Measurements from ENCODE around the gene FLYWCH2.
"Not testable (repeated sequence)": the region's sequence is repeated elsewhere in the genome, so short reads cannot be mapped to it uniquely, and the experiment has no call there.

FLYWCH2 gene

GRCh38 chr16:2884041-2884451 lies 1.0 kb downstream of the FLYWCH2 start:
- DNase-seq, result no peak

DNA sequence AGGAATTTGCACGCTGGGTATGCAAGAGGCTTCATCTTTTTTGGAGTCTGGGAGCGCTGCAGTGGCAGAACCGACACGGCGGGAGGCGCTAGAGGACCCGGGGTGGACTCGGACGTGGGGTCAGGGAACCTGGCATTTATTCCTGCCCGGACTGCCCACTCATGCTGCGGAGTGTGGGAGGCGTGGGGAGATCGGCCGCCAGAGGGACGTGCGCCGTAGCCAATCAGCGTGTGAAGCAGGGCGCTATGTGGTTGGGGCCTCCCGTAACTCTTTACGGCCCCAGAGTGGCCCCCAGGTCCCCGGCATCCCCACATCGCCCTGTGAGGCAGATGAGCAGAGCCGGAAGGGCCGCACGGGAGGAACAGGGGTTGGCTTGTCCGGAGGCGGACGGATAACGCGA lies 11.2 kb downstream of the FLYWCH2 start:
- DNase-seq, result no peak

DNA sequence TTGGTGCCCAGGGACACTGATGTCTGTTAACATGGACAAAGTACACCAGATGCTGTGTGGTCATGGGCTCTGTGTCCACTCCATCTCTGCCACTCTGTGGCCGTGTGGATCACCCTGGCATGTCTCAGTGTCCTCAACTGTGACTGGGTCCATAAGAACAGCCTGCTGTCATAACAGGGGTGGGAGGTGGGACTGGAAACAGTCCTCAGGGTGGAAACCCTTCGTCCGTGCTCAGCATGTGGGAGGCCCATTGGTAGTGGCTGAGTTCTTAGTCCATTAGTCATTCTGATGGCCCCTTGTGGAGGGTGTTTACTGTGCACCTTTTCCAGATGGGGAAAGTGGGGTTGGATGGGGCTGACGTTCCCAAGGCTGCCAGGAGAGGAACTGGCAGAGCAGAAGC lies 12.8 kb downstream of the FLYWCH2 start:
- DNase-seq, result no peak

- no peak for DNase-seq
These were observed 13.5 kb downstream of the FLYWCH2 start for GRCh38 chr16:2896480-2897010.

DNA sequence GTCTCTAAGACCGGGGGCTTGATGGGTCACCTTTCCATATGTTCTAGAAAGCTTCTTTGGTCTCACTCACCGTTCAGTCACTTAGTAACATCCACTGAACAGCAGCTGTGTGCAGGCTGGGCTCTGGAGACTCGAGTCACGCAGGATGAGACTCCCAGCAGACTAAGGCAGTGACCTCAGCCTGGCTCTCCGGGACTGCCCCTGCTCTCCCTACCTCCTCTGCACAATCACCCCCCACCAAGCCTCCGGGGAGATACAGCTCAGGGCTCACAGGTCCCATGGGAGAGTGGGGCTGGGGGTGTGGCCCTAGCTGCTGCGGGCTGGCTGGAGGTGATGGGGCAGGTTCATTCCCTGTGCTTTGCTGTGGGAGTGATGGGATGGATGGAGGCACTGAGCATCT lies 14.1 kb downstream of the FLYWCH2 start:
- DNase-seq, result no peak

- no peak for DNase-seq
These were observed 16.0 kb downstream of the FLYWCH2 start for GRCh38 chr16:2898831-2899563.

DNA sequence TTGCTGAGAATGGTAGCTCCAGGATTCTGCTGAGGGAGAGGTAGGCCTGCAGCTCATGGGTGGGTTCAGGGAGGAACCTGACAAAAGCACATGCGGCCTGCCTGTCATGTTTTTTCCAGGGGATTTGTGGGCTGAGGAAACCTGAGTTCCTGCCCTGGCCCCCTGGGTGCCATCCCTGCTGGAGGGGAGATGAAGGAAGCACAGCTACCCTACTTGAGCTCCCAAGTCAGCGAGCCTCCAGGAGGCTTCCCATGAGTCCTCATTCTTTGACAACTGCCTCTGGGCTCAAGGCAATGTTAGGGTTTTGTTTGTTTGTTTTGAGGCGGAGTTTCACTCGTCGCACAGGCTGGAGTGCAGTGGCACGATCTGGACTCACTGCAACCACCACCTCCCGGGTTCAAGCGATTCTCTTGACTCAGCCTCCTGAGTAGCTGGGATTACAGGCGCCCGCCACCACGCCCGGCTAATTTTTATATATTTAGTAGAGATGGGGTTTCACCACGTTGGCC lies 16.6 kb downstream of the FLYWCH2 start:
- no peak for DNase-seq

DNA sequence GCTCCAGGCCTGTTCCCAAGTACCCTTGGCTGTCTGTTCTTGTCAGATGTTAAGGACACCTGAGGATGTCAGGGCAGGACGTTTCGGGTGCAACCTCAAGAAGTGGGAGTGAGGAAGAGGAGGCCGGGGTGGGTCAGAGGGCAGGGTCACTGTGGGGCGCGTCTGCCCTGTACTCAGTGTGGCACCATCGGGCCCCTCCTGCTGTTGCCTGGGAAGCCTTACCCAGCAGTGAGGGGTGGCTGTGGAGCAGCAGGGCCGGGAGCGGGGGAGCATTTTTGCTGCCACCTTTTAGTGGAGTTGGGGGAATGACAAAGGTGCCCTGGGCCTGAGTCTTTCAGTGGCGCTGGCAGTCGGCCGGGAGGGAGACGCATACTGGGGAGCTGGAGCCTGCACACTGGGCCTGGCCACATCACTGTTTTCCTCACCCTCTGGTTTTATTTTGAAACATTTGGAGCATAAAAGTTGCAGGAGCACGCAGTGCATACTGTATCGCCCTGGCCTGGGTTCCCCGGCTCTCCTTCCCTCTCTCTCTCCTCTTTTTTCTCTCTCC lies 17.6 kb downstream of the FLYWCH2 start:
- DNase-seq, result no peak

DNA sequence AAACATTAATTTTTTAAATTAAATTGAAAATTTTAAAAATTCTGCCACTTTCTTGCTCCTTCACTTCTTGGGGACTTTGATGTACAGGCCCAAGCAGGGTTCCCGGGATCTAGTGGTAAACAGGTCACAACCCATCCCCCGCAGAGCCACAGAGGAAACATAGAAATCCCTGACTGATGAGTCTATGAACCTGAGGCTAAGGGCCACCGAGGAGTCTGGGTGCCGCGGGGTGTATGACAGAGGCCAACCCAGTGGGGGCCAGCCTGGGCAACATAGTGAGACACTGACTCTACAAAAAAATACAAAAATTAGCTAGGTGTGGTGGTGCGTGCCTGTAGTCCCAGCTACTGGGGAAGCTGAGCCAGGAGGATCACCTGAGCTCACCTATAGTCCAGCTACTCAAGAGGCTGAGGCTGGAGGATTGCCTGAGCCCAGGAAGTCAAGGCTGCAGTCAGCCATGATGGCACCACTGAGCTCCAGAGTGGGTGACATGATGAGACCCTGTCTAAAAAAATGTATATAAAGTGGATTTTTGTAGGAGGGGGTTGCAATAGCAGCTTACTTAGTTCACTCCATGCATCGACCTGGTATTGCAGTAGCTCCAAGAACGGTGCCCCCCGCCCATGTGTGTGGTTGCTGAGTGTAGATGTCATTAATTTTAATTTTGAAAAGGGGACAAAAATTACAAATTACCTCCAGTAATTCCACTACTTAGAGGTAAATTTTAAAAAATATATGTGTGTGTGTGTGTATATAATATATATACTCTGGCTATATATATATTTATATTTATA lies 19.5 kb downstream of the FLYWCH2 start:
- no peak for DNase-seq

- peak; percentile 63 for DNase-seq
These were observed 21.3 kb downstream of the FLYWCH2 start for GRCh38 chr16:2904100-2904921.

DNA sequence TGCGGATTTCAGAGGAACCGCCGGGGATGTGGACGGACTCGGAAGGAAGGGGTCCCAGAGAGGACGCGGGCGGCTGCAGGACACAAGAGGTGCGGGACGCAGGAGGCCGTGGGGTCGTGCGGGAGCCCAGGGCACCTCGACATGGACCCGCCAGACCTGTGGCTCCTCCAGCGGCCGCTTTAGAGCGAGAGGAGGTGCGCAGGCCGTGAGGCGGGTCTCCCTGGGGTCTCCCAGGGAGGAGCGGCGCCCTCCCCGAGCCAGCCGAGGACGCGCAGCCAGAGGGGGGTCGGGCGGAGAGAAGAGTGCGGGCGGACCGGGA lies 21.9 kb downstream of the FLYWCH2 start:
- DNase-seq, result no peak

GRCh38 chr16:2905241-2905987 lies 22.4 kb downstream of the FLYWCH2 start:
- peak; percentile 82 for DNase-seq

DNA sequence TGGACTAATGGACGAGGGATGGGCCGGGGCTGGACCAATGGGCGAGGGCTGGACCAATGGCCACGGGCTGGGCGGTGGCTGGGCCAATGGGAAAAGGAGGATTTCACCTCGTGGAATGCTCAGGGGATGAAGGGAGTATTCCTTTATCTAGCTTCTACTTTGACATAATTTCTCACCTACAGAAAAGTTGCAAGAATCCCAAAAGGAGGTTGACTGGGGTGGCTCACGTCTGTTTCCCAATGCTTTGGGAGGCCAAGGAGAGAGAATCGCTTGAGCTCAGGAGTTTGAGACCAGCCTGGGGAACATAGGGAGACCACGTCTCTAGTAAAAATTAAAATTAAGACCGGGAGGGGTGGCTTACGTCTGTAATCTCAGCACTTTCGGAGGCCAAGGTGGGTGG lies 23.0 kb downstream of the FLYWCH2 start:
- no peak for DNase-seq

DNA sequence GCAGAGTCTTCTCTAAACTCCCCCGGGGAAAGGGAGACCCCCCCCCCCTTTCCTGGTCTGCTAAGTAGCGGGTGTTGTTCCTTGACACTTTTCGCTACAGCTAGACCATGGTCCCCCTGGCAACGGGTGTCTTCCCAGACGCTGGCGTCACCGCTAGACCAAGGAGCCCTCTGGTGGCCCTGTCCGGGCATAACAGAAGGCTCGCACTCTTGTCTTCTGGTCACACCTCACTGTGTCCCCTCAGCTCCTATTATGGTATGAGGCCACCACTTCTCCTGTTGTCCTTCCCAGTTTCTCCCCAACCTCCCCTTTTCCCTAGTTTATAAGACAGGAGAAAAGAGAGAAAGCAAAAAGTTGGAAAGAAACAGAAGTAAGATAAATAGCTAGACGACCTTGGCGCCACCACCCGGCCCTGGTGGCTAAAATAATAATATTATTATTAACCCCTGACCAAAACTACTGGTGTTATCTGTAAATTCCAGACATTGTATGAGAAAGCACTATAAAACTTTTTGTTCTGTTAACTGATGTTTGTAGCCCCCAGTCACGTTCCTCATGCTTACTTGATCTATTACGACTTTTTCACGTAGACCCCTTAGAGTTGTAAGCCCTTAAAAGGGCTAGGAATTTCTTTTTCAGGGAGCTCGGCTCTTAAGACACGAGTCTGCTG lies 24.2 kb downstream of the FLYWCH2 start:
- not testable (repeated sequence) for DNase-seq

GRCh38 chr16:2910441-2910969 lies 27.5 kb downstream of the FLYWCH2 start:
- DNase-seq, result no peak

DNA sequence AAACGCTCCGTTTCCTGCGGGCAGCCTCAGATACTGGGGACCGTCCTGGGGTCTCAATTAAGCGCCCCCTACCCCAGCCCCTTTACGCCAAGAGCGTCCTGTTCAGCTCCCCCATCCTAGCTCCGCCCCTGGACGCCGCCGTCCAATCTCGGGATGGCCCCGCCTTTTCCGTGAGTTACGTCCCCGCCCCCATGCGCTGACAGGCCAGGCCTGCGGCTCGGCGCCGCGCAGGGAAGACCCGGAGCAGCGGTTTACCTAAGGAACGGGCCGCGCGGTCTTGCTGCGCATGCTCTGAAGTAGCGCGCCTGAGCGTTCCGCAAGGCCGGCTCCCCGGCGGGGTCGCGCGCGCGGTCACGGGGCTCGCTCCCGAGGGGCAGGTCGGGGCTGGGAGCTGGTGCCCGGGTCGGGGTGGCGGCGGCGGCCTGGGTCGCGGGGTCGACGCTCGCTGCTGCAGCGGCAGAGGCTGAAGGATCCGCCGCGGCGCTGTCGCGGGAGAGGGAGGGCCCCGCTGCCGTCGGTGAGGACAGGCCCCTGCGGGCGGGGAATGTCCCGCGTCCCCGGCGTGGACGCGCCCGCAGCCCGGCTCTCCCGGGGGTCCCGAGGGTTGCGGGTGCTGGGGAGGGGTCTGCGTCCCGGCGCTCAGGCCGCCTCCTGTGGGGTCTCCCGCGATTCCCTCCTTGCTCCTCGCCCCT lies 28.8 kb downstream of the FLYWCH2 start, which contains the start of gene FLYWCH1:
Gene FLYWCH1, plus strand, starts transcription at position 294 of the 692 bp plus-strand sequence. CDS start 17,755 bp downstream, outside the sequence.
- peak; percentile 95 for DNase-seq

DNA sequence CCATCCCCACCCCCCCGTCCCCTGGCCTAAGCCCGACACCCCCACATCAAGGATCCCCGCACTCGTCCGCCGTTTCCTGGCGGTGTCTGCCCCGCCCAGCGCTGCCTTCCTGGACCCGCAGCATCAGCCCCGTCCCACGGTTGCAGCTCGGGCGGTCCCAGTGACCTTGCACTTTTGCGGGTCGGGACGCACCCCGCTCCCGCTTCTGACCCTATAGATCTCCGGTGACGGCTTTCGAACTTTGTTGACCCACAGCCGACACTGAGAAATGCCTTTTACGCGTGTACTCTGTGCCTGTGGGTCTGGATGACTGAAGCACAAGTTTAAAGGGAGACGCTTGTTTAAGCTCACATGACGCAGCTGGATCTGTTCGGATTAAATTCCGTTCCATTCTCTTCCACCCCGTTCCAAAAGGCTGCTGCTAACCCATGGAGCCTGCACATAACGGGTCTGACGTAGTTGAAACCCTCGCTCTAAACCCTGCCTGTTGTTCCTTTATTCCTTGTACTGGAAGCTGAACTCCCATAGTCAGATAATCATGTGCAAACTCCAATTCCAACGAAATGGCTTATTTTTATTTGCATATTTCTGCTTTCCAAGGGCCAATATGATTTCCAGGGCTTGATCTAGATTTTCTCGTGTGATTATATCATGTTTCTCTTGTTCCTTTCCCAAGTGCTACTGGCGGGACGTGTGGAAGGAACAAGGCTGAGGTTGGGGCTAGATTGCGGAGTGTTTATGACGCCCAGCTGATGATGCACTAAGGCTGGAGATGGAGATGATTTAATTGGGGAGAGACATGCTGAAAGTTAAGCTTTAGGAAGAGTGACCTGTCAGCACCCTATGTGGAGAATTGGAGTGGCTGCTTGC lies 29.6 kb downstream of the FLYWCH2 start:
- no peak for DNase-seq

GRCh38 chr16:2913603-2914002 lies 30.6 kb downstream of the FLYWCH2 start:
- no peak for DNase-seq

DNA sequence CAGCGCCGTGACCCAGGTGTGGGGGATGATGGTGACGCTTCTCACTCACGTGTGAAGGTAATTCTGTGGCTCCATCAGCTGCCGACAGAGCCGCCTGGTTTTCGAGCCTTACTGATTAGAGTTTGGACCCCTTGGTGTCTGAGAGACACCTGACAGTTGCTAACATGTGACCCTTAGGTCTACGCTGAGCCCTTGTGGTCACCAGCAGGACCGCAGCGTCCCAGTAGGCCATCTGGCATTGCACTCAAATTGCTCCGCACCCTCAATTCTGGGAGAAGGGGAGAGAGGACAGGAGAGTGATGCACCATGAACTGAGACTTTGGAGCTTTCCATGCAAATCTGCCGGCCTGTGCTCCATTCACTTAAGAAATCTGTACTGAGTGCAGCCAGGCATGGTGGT lies 31.2 kb downstream of the FLYWCH2 start:
- no peak for DNase-seq
